GM18907 (cell line): Measurements from ENCODE around the gene SLC2A1.
"Not testable (repeated sequence)": the region's sequence is repeated elsewhere in the genome, so short reads cannot be mapped to it uniquely, and the experiment has no call there.

Experiments
- ATAC-seq: cut with Tn5 transposase; IDR thresholded peaks from one replicate; pipeline ENCODE4 v1.9.1; 2021; ENCODE audit warnings: mild to moderate bottlenecking, moderate library complexity; ENCODE audit not compliant: unreplicated experiment

The SLC2A1 gene

DNA sequence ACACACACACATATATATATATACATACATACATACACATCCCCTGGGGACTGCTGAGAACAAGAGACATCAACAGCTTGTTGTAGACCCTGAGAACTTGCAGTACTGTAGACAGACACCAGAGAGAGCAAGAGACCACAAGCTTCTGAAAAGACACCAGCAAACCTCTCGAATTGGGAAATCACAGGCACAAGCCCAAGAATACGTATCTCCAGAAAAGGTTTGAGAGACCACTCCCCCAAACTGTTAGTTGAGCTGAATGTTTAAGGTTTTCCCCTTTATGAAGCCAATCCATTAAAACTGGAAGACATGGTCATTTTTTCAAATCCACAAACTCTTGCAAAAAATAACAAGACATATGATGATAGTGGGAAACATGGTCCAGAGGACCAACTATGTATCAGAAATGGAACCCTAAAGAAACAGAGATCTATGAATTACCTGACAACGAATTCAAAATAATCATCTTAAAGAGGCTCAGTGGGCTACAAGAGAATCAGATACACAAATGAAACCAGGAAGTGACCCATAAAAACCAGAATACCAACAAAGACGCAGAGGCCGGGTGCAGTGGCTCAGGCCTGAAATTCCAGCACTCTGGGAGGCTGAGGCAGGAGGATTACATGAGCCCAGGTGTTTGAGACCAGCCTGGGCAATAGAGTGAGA is 45.1 kb downstream of the SLC2A1 start:
- no peak for ATAC-seq

DNA sequence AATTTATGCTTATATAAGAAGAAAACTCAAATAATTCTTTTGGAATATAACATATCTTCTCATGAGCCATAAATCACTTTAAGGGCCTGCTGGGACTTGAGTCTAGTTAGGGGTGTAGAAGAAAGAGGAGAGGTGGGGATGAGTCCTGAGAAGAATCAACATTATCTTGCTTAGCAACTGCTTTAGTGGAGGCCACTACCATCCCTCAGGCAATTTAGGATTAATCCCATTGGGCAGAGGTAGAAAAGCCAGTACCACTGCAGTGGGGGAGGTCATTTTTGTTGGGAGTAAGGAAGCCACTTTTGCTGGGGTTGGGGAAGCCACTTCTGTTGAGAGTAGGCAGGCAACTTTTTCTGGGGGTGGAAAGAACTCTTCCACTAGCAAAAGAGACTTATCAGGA is 47.7 kb downstream of the SLC2A1 start:
- ATAC-seq = no peak

DNA sequence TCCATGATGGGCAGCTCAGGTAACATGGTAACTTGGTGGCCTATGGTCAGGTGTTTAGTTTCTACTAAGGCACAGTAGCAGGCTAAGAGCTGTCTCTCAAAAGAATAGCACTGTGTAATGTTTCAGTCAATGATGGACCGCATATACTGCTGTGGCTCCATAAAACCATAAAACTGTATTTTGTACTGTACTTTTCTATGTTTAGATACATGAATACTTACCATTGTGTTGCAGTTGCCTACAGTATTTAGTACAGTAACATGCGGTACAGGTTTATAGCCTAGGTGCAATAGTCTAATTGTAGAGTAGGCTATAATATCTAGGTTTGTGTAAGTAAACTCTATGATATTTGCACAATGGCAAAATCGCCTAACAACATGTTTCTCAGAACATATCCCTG is 50.6 kb downstream of the SLC2A1 start:
- ATAC-seq = no peak

DNA sequence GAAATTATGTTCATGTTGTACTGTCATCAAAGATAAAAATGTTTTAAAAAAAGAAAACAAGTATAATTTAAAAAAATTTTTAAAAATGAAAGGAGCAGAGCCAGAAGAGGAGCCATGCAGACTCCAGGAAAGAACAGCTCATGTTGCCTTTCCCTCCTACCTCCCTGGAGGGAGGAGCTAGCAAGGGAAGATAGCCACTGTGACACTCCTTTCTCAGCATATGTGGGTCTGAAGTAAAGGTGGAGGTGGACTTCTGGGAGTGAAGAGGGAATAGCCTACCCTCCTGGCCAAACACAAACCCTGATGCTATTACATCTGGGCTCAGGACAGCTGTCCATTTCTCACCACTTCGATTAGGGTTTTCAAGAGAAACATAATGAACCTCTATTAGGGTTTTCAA is 54.2 kb downstream of the SLC2A1 start:
- ATAC-seq = no peak

DNA sequence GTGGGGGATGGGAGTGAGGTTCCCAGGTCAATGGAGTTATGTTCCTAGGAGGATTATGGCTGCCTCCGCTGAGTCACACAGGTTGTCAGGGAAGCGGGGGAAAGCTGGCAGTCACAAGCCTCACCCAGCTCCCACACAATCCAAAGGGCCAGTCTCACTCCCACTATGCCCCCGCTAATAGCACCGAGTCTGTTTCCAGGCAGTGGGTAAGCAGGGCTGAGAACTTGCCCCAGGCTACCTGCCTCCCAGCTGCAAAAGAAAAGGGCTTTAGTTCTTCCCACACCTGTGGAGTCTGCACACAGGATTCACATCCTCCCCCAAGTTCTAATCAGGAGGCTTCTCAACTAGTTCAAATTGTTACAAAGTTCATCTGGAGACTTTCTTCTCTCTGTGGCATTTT is 58.7 kb downstream of the SLC2A1 start:
- ATAC-seq = not testable (repeated sequence)

DNA sequence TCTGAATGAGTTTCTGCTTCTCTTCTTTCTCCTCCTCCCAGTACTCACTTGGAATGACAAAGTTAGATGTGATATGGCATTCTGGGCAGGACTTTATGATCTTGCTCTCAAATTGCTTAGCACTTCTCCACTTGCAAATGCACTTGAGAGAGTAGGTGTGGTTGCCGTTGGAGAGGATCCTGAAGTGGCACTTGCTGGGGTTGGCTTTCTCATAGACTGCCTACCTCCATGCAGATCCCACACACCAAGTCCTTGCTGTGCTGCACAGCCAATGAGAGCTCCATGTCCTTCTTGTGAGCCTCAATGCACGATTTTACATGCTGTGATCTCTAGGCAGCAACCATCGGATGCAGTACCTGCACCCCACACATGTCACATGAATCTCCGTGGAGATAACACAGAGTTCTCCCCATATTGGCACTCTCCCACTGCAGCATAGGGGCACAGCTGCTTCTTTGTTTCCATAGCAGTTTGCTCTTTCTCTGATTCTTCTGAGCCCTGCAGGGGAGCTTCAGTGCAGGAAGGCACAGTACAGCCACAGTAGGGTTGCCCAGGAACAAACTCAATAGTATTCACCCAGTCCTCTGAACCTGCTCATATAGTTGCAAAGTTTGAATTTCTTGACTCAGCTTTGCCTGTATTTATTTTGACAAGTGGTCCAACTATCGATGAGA is 67.1 kb downstream of the SLC2A1 start:
- no peak for ATAC-seq

DNA sequence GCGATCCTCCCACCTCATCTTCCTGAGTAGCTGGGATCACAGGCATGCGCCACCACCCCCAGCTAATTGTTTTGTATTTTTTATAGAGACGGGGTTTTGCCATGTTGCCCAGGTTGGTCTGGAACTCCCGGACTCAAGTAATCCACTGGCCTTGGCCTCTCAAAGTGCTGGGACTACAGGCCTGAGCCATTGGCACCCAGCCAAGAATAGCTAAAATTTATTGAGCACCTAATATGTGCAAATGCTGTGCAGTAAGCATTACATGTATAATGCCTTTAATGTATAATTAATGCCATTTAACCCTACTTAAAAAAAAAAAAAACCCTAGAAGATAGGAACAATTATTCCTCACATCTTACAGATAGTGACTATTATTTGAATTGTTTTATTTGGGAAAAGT is 69.4 kb downstream of the SLC2A1 start:
- no peak for ATAC-seq

DNA sequence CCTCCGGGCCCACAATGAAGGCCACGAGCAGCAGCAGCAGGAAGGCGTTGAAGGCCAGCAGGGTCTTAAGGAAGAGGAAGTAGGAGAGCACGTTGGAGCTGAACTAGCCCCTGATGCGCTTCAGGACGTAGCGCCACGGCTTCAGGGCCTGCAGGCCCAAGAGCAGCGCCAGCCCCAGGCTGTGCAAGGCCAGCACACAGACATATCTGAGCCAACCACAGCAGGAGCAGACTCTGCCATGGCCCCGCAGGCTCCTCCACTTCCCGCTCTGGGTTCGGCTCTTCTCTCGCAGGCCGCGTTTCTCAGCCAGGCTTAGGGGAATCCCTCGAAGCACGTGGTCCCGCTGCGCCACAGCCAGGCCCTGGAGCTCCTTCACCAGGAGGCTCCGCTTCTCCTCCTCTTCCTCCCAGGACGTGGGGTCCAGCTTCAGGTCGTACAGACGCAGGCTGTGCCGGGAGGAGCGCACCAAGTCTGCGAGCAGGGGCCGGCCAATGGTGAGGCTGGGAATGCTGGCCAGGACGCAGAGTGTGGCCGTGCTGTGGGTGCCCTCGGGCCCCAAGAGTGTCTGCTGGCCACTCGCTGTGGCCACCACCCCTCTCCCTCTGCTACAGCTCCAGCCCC is 70.5 kb downstream of the SLC2A1 start:
- no peak for ATAC-seq

DNA sequence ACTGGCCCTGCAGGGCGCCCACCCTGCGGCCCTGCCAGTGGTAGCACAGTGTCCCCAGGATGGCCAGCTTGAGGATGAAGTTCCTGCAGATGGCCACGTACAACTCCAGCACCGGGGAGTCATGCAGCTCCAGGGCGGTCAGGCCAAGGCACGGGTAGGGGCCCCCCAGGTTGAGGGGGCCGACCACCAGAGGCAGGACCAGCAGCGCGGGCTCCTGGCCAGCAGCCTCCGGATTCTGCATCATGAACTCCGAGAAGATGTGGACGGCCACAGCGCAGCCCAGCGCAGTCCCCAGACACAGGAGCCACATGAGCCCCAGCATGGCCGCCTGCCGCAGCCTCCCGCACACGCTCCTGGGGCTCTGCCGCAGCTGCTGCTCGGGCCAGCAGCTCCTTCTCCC is 71.3 kb downstream of the SLC2A1 start:
- ATAC-seq = no peak

DNA sequence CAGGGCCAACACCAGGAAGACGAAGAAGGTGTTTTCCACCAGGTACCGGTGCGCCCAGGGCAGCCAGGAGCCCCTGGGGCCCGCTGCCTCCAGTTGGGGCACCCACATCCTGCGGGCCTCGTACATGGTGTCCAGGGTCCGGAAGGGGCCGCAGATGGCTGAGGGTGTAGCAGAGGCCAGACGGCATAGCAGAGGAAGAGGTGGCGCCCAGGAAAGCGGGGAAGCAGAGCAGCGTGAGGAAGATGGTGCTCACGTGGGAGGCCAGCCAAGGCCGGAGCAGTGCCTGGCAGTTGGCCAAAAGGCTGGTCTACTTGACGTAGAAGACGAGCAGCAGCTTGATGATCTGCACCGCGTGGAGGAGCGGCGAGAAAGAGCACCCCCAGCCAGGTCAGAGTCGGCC is 71.9 kb downstream of the SLC2A1 start:
- ATAC-seq = no peak

DNA sequence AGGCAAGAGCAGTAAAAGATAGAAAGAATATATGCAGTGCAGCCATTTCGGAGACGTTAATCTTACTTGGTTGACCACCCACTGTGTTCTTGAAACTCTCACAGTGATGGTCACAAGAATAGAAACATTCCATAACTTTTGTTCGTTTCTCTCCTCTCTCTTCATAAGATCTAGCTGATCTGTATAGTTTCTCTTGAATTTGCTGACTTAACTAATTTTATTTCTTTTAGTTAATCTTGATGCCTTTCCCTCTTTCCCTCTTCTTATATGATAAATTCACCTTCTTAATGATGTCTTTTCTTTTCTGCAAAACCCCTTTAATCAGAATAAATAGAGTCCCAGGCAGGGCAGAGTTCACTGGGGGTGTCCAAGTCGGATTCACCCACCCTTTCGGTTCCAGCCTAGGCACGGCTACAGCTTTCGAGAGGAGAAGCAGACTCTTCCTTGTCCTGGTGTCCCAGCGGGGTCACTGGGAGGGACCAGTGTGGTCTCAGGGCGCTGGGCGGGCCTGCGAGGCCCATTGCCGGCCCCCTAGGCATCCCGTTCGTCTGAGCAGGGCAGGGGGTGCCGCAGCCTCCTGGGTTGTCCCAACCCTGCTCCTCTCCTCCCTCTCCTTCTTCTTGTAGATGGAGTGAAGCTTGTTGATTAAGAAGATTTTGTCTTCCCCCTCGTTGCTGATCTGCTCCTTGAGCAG is 72.5 kb downstream of the SLC2A1 start:
- no peak for ATAC-seq

DNA sequence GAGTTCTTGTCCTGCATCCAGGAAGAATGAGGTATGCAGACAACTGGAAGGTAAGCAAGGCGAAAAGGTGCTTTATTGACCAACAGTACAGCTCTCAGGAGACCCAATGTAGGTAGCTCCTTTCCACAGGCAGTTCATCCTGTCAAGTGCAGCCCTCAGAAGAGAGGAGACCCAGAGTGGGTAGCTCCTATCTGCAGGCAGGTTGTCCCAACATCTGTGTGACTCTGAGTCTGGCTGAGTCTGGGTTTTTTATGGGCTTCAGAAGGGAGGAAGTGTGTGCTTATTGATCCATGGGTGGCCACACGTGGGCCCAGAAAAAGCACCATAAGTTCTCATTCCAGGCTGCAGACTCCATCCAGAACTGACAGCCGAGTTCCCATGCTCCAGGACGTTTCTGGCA is 78.3 kb downstream of the SLC2A1 start:
- no peak for ATAC-seq

DNA sequence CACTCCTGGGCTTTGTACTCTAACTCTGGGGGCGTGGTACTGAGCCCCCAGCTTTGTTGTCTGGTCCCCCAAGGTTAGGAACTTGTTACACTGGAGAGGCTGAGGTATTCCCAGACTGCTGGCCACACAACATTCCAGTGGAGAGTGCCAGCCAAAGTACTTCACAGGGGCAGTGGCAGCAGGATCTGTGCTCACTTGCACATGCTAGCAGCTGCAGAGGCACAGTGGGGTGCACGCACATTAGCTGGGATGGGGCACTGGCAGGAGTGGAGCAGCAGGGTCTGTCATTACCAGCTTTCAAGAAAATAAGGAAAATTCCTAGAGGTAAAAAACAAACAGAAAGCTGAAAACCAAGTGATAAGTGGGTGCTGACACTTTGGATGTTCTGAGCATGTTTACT is 81.3 kb downstream of the SLC2A1 start:
- no peak for ATAC-seq

DNA sequence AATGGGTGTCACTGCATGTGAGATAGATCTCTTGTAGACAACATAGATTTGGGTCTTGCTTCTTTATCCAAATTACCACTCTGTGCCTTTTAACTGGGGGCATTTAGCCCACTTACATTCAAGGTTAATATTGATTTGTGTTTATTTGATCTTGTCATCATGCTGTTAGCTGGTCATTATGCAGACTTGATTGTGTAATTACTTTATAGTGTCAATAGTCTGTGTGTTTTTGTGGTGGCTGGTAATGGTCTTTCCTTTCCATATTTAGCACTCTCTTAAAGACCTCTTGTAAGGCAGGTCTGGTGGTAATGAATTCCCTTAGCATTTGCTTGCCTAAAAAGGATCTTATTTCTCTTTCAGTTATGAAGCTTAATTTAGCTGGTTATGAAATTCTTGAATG is 82.7 kb downstream of the SLC2A1 start:
- no peak for ATAC-seq
